Activated naive CD8-positive, alpha-beta T cell treated with anti-CD3 and anti-CD28 coated beads, Interleukin-2, amount 10 ng/mL, durations not matched to agents 7 days and 5 days (primary cell): ENCODE results near the gene KDM5A. TPM values are rescaled to one million over a fixed set of nuclear protein-coding genes. Genes with fewer than 3 reads are reported as not detected.
A peak's percentile ranks its signal among the peaks of the same experiment; 100 is the strongest.
"Not testable (repeated sequence)": the region's sequence is repeated elsewhere in the genome, so short reads cannot be mapped to it uniquely, and the experiment has no call there.

Experiments
- ATAC-seq: fragments of 150-1000 bp; cut with Tn5 transposase; one replicate; pipeline ENCODE4 v1.10.0; 2021; ENCODE audit warnings: low read depth, moderate library complexity
- POLR2A ChIA-PET: fragments of 350-600 bp; sonication (Branson Sonifier 250); formaldehyde crosslinking; loops from one replicate; lab custom pipeline; 2021; ENCODE audit warnings: antibody characterized with exemption; lab: Charles Lee
- DNase-seq: peaks from one replicate; pipeline ENCODE4 v3.0.0; 2021
- H3K27ac Mint-ChIP-seq: one replicate; pipeline ENCODE4 v1.8.0; 2022; ENCODE audit warnings: mild to moderate bottlenecking, mixed read lengths
- H3K27me3 Mint-ChIP-seq: one replicate; pipeline ENCODE4 v1.8.0; 2022; ENCODE audit warnings: mild to moderate bottlenecking, moderate library complexity, mixed read lengths
- H3K36me3 Mint-ChIP-seq: one replicate; pipeline ENCODE4 v1.8.0; 2021; ENCODE audit warnings: mild to moderate bottlenecking, mixed read lengths
- H3K4me1 Mint-ChIP-seq: one replicate; pipeline ENCODE4 v1.8.0; 2021; ENCODE audit warnings: mixed read lengths
- H3K4me3 Mint-ChIP-seq: one replicate; pipeline ENCODE4 v1.8.0; 2022; ENCODE audit warnings: mild to moderate bottlenecking, moderate library complexity, mixed read lengths
- H3K9me3 Mint-ChIP-seq: one replicate; pipeline ENCODE4 v1.8.0; 2021; ENCODE audit warnings: mixed read lengths
- total RNA-seq, 2 experiments: library from RNA; stranded (reverse); gene quantifications; one replicate each; pipeline ENCODE4 v1.2.3, GENCODE V29; 2021

Gene KDM5A
- total RNA-seq, 2 experiments from 2014 or later = 105 to 116 TPM

DNA sequence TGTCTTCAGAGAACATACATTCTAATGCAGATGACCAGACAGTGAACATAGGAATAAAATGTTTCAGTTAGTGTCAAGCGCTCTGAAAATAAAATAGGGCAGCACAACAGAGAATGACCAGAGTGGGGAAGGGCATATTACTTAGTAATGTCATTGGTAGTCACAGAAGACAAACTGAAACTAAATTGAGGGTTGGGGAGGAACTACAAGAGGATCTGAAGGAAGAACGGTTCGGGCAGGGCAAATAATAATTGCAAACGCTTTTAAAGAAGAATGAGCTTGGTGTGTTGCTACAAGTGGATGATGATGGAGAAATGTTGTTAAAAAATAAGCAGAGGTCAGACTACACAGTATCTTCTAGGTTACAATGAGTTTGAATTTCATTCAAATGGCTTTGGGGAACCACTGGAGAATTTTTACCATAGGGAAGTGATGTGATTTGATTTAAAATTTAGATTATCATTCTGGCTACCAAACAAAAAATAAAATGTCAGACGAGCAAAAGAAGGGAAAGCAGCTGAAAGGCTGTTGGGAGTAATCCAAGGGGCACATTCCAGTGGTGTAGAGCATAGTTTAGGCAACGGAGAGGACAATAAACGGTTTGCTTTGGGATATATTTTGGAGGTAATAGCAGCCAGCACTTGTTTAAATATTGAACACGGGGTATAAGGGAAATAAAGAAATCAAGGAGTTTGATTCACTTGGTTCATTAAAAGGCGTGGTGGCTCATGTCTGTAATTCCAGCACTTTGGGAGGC, 70.2 kb downstream of the KDM5A start:
- Mint-ChIP-seq H3K27ac (no peak overlapping the region), H3K4me3 (no peak overlapping the region), H3K27me3 (no peaks in the 10 kb centered on the region), H3K4me1 (peaks cover 6% of the 10 kb centered on the region), H3K9me3 (no peaks in the 10 kb centered on the region), H3K36me3 (peaks cover 39% of the 10 kb centered on the region)
- no peak for DNase-seq
- ATAC-seq = no peak
- POLR2A ChIA-PET = no interaction called here

- H3K27ac Mint-ChIP-seq = no peak overlapping the region
- H3K4me1 Mint-ChIP-seq = peaks cover 5% of the 10 kb centered on the region
- H3K9me3 Mint-ChIP-seq = peaks cover 2% of the 10 kb centered on the region
- no peak overlapping the region for H3K4me3 Mint-ChIP-seq
- H3K36me3 Mint-ChIP-seq = peaks cover 60% of the 10 kb centered on the region
- POLR2A ChIA-PET = no interaction called here
- ATAC-seq = no peak
- no peak for DNase-seq
- H3K27me3 Mint-ChIP-seq = no peaks in the 10 kb centered on the region
Measured at GRCh38 chr12:308511-308910, 80.6 kb downstream of the KDM5A start.

GRCh38 chr12:307406-307805, 81.7 kb downstream of the KDM5A start:
- Mint-ChIP-seq H3K4me3 (no peak overlapping the region), H3K9me3 (peaks cover 3% of the 10 kb centered on the region), H3K27me3 (no peaks in the 10 kb centered on the region), H3K27ac (no peak overlapping the region), H3K4me1 (peaks cover 13% of the 10 kb centered on the region), H3K36me3 (peaks cover 65% of the 10 kb centered on the region)
- no peak for ATAC-seq
- no peak for DNase-seq
- POLR2A ChIA-PET = no interaction called here

DNA sequence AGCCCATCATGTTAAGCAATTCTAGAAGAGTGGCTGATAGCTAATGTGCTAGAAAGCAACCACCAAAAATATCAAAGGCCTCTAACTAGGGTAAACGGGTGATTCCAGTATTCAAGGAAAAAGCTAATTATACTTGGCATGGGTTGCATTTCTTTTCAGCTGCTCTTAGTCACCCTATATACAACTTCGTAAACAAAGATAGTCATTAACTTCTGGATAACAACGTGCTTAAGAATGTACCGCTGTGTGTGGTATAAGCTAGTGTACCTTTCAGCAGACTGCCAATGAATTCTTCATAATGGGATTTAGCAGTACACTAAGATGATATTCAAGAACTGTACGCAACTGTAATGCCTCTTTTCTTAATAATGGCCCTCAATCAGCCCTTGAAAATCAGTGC, 84.3 kb downstream of the KDM5A start:
- H3K4me3 Mint-ChIP-seq = no peak overlapping the region
- POLR2A ChIA-PET = no interaction called here
- peaks cover 80% of the 10 kb centered on the region for H3K36me3 Mint-ChIP-seq
- H3K27me3 Mint-ChIP-seq = no peaks in the 10 kb centered on the region
- DNase-seq (no peak), ATAC-seq (no peak)
- no peak overlapping the region for H3K27ac Mint-ChIP-seq
- H3K4me1 Mint-ChIP-seq = peaks cover 18% of the 10 kb centered on the region
- peaks cover 15% of the 10 kb centered on the region for H3K9me3 Mint-ChIP-seq

DNA sequence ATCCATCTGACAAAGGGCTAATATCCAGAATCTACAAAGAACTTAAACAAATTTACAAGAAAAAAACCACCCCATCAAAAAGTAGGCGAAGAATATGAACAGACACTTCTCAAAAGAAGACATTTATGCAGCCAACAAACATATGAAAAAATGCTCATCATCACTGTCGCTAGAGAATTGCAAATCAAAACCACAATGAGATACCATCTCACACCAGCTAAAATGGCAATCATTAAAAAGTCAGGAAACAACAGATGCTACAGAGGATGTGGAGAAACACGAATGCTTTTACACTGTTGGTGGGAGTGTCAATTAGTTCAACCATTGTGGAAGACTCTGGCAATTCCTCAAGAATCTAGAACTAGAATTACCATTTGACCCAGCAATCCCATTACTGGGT, 86.4 kb downstream of the KDM5A start:
- peak overlapping the region; percentile 21 for H3K27ac Mint-ChIP-seq
- ATAC-seq, H3K27me3 Mint-ChIP-seq, H3K4me3 Mint-ChIP-seq, DNase-seq, POLR2A ChIA-PET: not testable (repeated sequence)
- H3K9me3 Mint-ChIP-seq = peaks cover 17% of the 10 kb centered on the region
- H3K4me1 Mint-ChIP-seq = peaks cover 23% of the 10 kb centered on the region
- peaks cover 84% of the 10 kb centered on the region for H3K36me3 Mint-ChIP-seq

DNA sequence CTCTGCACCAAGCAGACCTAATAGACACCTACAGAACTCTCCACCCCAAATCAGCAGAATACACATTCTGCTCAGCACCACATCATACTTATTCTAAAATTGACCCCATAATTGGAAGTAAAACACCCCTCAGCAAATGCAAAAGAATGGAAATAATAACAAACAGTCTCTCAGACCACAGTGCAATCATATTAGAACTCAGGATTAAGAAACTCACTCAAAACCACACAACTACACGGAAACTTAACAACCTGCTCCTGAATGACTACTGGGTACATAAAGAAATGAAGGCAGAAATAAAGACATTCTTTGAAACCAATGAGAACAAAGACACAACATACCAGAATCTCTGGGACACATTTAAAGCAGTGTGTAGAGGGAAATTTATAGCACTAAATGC, 89.0 kb downstream of the KDM5A start:
- POLR2A ChIA-PET, DNase-seq, H3K27ac Mint-ChIP-seq: not testable (repeated sequence)

DNA sequence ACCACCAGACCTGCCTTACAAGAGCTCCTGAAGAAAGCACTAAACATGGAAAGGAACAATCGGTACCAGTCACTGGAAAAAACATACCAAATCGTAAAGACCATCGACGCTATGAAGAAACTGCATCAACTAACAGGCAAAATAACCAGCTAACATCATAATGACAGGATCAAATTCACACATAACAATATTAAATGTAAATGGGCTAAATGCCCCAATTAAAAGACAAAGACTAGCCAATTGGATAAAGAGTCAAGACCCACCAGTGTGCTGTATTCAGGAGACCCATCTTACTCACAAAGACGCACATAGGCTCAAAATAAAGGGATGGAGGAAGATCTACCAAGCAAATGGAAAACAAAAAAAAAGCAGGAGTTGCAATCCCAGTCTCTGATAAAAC, 89.6 kb downstream of the KDM5A start:
- POLR2A ChIA-PET, H3K27me3 Mint-ChIP-seq, DNase-seq, H3K27ac Mint-ChIP-seq, ATAC-seq, H3K4me3 Mint-ChIP-seq: not testable (repeated sequence)
- peaks cover 87% of the 10 kb centered on the region for H3K36me3 Mint-ChIP-seq
- H3K9me3 Mint-ChIP-seq = peaks cover 16% of the 10 kb centered on the region
- peaks cover 22% of the 10 kb centered on the region for H3K4me1 Mint-ChIP-seq

More for the DNA sequence above, 89.0 kb downstream of the KDM5A start:
- peaks cover 84% of the 10 kb centered on the region for H3K36me3 Mint-ChIP-seq
- not testable (repeated sequence) for H3K4me3 Mint-ChIP-seq, ATAC-seq, H3K27me3 Mint-ChIP-seq
- peaks cover 17% of the 10 kb centered on the region for H3K9me3 Mint-ChIP-seq
- peaks cover 23% of the 10 kb centered on the region for H3K4me1 Mint-ChIP-seq

GRCh38 chr12:298059-298458, 91.1 kb downstream of the KDM5A start:
- H3K27me3 Mint-ChIP-seq, ATAC-seq, H3K27ac Mint-ChIP-seq, POLR2A ChIA-PET, H3K4me3 Mint-ChIP-seq, DNase-seq: not testable (repeated sequence)
- Mint-ChIP-seq H3K36me3 (peaks cover 83% of the 10 kb centered on the region), H3K4me1 (peaks cover 18% of the 10 kb centered on the region), H3K9me3 (peaks cover 14% of the 10 kb centered on the region)

- H3K4me3 Mint-ChIP-seq = no peak overlapping the region
- H3K36me3 Mint-ChIP-seq = peaks cover 71% of the 10 kb centered on the region
- peaks cover 6% of the 10 kb centered on the region for H3K4me1 Mint-ChIP-seq
- no peaks in the 10 kb centered on the region for H3K27me3 Mint-ChIP-seq
- ATAC-seq (no peak), DNase-seq (no peak)
- POLR2A ChIA-PET = no interaction called here
- no peak overlapping the region for H3K27ac Mint-ChIP-seq
- peaks cover 4% of the 10 kb centered on the region for H3K9me3 Mint-ChIP-seq
Measured at GRCh38 chr12:295132-295531, 94.0 kb downstream of the KDM5A start.

DNA sequence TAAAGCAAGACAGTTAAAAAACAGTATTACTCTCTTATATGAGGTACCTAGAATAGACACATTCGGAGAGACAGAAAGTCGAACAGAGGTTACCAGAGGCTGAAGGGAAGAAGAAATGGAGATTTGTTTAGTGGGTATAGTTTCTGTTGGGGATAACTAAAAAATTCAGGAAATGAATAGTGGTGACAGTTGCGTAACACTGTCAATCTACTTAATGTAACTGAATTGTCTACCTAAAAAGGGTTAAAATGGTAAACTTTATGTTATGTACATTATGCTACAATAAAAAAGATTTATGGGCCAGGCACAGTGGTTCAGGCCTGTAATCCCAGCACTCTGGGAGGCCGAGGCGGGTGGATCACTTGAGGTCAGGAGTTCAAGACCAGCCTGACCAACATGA, 95.9 kb downstream of the KDM5A start:
- H3K36me3 Mint-ChIP-seq = peaks cover 63% of the 10 kb centered on the region

GRCh38 chr12:292186-292585, 96.9 kb downstream of the KDM5A start:
- Mint-ChIP-seq H3K4me1 (peaks cover 1% of the 10 kb centered on the region), H3K9me3 (no peaks in the 10 kb centered on the region), H3K4me3 (no peak overlapping the region), H3K27ac (no peak overlapping the region), H3K36me3 (peaks cover 64% of the 10 kb centered on the region), H3K27me3 (no peaks in the 10 kb centered on the region)
- POLR2A ChIA-PET = no interaction called here
- ATAC-seq = no peak
- no peak for DNase-seq

More for the DNA sequence above, 95.9 kb downstream of the KDM5A start:
- no peaks in the 10 kb centered on the region for H3K9me3 Mint-ChIP-seq
- peaks cover 2% of the 10 kb centered on the region for H3K4me1 Mint-ChIP-seq
- ATAC-seq = no peak
- no peaks in the 10 kb centered on the region for H3K27me3 Mint-ChIP-seq
- POLR2A ChIA-PET = no interaction called here
- H3K4me3 Mint-ChIP-seq = no peak overlapping the region
- H3K27ac Mint-ChIP-seq = no peak overlapping the region
- no peak for DNase-seq

DNA sequence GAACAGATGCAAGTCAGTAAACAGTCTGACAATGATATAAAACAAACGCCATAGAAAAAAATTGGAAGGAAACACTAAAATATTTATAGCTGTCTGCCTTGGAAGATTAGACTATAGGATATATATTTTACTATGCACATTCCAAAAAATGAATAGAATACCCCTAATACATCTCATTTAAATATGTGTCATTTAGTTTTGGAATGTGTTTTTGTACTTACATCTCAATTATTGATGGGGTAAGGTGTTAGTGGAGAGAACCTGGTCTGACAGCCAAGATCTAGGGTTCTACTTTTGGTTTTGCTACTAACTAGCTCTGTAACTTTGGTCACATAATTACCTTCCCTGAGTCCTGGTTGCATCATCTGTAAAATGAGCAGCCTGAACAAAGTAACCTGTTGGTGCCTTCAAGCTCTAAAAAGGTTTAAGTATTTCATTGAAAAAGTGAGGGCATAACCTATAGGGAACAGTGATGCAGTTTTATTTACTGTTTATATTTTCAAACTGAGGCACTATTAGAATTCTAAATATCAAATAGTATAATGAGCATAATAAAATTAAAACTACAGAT, 97.9 kb downstream of the KDM5A start:
- Mint-ChIP-seq H3K9me3 (no peaks in the 10 kb centered on the region), H3K27me3 (no peaks in the 10 kb centered on the region), H3K4me3 (no peak overlapping the region), H3K36me3 (peaks cover 69% of the 10 kb centered on the region), H3K4me1 (peaks cover 1% of the 10 kb centered on the region), H3K27ac (no peak overlapping the region)
- no peak for ATAC-seq
- POLR2A ChIA-PET = no interaction called here
- no peak for DNase-seq

DNA sequence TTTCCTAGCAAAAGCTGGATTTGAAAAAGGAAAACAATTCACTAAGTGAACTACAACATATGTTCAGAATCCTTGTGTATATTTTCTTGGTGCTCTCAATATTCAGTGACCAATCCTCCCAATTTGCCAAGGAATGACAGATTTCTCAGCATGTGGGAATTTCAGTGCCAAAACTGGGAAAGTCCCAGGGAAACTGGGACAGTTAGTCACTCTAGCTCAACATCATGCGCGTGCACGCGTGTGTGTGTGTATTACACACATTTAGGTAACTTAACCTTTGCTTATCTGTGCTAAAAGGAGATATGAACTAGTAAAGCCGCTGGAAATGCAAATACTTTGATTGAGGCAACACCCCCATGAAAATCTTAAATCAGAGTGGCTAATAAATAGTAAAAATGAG, 100.4 kb downstream of the KDM5A start:
- POLR2A ChIA-PET = no interaction called here
- Mint-ChIP-seq H3K9me3 (no peaks in the 10 kb centered on the region), H3K36me3 (peaks cover 67% of the 10 kb centered on the region), H3K27me3 (no peaks in the 10 kb centered on the region), H3K4me1 (peaks cover 3% of the 10 kb centered on the region), H3K4me3 (no peak overlapping the region), H3K27ac (no peak overlapping the region)
- no peak for ATAC-seq
- no peak for DNase-seq
